Testis (tissue), 2 donors: ENCODE results near the gene TCF4.

Source experiments
- POLR2A ChIP-seq: fragments of 450-650 bp; IDR thresholded peaks from one replicate; pipeline ENCODE4 v1.6.1; 2017; ENCODE audit warnings: antibody characterized with exemption, mild to moderate bottlenecking, moderate library complexity
- TF ChIP-seq, protein P1 (sequence below), 3 experiments: fragments of 450-650 bp in 2 of 3; fragments of 200-600 bp in 1 of 3; sonication (generic) in 1 of 3; IDR thresholded peaks; one replicate each; pipeline ENCODE4 v1.5.1; 2016 to 2019; ENCODE audit warnings: antibody characterized with exemption in 3 of 3, mild to moderate bottlenecking in 2 of 3, moderate library complexity in 1 of 3

DNA sequence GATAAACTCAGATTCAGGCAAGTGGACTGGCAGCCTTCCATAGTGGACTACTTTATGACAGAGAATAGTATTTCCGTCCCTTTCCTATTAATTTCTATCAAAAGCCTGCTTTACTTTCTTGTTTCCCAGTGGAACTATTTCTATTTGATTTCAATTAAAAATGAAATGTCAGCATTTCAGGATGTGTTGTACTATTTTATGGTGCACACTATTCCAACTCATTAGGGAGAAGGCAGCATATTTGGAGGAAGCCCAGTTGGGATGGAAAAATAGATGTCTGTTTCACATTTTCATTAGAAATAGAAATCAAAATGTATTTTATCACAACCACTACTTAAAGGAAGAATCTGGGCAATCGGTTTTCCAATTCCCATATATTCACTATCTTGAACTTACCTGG, 37.9 kb upstream of the TCF4 start:
- TF ChIP-seq, protein P1, sequence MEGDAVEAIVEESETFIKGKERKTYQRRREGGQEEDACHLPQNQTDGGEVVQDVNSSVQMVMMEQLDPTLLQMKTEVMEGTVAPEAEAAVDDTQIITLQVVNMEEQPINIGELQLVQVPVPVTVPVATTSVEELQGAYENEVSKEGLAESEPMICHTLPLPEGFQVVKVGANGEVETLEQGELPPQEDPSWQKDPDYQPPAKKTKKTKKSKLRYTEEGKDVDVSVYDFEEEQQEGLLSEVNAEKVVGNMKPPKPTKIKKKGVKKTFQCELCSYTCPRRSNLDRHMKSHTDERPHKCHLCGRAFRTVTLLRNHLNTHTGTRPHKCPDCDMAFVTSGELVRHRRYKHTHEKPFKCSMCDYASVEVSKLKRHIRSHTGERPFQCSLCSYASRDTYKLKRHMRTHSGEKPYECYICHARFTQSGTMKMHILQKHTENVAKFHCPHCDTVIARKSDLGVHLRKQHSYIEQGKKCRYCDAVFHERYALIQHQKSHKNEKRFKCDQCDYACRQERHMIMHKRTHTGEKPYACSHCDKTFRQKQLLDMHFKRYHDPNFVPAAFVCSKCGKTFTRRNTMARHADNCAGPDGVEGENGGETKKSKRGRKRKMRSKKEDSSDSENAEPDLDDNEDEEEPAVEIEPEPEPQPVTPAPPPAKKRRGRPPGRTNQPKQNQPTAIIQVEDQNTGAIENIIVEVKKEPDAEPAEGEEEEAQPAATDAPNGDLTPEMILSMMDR (IDR thresholded peaks at IDR 0.05), result no peak
- TF ChIP-seq POLR2A, result no peak
